LNCAP (cell line): ENCODE results near the gene SMARCAL1.

ENCODE experiments used
- TF ChIP-seq, protein P1 (sequence below): fragments of 450-650 bp; IDR thresholded peaks from 2 replicates; pipeline ENCODE4 v1.5.1; 2017; ENCODE audit warnings: mild to moderate bottlenecking

SMARCAL1 gene

DNA sequence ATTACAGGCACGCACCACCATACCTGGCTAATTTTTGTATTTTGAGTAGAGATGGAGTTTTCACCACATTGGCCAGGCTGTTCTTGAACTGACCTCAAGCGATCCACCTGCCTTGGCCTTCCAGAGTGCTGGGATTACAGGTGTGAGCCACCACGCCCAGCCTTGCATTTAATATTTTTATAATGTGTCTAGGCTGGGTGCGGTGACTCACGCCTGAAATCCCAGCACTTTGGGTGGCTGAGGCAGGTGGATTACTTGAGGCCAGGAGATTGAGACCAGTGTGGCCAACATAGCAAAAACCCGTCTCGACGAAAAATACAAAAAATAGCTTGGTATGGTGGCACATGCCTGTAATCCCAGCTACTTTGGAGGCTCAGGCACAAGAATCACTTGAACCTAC, 89.6 kb downstream of the SMARCAL1 start:
- TF ChIP-seq, protein P1, sequence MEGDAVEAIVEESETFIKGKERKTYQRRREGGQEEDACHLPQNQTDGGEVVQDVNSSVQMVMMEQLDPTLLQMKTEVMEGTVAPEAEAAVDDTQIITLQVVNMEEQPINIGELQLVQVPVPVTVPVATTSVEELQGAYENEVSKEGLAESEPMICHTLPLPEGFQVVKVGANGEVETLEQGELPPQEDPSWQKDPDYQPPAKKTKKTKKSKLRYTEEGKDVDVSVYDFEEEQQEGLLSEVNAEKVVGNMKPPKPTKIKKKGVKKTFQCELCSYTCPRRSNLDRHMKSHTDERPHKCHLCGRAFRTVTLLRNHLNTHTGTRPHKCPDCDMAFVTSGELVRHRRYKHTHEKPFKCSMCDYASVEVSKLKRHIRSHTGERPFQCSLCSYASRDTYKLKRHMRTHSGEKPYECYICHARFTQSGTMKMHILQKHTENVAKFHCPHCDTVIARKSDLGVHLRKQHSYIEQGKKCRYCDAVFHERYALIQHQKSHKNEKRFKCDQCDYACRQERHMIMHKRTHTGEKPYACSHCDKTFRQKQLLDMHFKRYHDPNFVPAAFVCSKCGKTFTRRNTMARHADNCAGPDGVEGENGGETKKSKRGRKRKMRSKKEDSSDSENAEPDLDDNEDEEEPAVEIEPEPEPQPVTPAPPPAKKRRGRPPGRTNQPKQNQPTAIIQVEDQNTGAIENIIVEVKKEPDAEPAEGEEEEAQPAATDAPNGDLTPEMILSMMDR = no peak

DNA sequence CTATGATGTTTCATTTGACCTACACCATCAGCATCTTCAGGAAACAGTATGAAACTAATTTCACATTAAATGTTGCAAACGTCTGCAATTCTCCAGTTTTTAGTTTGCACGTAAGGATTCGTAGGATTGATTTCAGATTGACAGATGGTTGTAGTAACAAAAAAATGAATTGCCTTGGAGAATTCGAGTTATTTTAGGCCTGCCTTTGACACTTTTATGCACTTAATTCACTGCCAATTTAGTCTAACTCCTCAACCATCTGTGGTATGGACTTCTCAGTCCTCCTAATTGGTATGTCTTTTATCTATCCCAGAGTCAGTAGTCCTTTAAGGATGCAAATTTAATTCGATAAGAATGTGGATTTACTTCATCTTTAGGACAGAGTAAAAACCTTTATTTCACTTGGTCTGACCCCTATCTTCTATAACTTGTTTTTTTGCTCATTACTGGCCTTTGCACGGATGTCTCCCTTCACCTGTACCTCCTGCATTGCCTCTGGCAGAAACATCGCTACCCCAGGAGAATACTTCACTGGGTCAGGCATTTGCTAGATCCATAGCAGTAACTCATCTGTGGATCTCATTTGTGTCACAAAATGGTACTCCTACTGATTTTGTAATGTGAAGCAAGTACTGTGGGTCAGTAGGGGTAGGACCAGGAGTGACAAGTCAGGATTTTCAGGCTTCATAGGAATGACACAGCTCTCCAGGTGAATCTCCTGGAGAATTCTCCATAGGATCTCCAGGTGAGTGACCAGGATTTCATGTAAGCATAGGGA, 90.3 kb downstream of the SMARCAL1 start:
- TF ChIP-seq, protein P1 = no peak

DNA sequence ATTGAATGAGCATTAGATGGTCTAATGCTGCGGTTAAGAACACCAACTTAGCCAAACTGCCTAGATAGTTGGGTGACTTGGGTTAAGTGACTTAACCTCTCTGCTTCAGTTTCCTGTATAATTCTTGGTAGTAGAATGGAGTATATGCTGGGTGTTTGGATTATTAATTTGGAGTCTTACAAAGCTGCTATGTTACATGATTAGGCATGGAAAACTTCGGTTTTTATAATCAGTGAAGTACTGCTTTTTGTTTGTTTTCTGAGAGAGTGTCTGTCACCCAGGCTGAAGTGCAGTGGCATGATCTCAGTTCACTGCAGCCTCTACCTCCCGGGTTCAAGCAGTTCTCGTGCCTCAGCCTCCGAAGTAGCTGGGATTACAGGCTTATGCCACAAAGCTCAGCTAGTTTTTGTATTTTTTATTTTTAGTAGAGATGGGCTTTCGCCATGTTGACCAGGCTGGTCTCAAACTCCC, 90.9 kb downstream of the SMARCAL1 start:
- TF ChIP-seq, protein P1 = no peak

DNA sequence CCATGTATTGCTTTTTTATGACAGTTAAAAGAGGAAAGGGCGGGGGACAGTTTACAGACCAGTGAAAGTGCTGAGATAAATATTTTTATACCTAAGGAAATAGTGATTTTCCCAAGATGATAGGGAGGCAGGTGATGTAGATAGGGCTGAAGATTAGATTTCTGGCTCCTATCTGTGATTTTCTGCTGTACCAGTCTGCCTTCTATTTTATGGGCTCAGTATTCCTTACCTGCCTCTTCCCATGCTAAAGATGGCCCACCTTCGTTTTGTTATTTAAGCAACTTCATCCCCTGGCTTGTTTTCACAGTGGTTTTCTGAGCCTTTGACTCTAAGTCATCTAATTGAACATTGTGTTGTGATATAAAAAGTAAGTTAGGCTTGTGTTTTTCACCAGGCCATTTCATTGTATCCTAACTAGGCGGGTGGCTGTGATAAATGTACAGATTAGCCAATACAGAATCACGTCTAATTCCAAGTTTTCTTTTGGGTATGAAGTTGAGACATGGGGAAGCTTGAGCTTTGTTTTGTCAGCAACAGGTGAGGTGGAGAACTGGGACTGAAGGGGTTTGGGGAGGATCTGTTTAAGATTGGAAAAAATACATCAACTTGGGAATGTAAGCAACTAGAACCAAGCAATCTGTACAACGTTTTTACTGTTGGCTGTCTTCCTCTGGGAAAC, 91.6 kb downstream of the SMARCAL1 start:
- TF ChIP-seq, protein P1 = no peak

DNA sequence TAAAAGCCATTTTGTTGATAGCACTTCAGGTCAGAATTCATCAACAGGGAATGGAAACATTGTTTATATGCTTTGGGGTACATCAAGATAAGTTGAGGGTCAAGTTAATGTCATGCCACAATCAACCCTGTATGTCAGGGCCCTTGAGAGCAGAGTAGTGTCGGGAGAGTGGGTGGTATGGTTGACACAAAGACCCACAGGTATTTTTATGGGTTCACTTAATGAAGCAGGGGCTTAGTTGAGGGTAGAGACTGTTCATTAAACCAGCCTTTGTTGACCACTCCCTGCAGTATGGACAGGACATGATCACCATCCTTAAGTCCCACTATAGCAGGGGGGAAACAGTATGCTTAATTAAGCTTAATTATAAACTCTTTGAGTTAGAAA, 92.1 kb downstream of the SMARCAL1 start:
- TF ChIP-seq, protein P1 = no peak

DNA sequence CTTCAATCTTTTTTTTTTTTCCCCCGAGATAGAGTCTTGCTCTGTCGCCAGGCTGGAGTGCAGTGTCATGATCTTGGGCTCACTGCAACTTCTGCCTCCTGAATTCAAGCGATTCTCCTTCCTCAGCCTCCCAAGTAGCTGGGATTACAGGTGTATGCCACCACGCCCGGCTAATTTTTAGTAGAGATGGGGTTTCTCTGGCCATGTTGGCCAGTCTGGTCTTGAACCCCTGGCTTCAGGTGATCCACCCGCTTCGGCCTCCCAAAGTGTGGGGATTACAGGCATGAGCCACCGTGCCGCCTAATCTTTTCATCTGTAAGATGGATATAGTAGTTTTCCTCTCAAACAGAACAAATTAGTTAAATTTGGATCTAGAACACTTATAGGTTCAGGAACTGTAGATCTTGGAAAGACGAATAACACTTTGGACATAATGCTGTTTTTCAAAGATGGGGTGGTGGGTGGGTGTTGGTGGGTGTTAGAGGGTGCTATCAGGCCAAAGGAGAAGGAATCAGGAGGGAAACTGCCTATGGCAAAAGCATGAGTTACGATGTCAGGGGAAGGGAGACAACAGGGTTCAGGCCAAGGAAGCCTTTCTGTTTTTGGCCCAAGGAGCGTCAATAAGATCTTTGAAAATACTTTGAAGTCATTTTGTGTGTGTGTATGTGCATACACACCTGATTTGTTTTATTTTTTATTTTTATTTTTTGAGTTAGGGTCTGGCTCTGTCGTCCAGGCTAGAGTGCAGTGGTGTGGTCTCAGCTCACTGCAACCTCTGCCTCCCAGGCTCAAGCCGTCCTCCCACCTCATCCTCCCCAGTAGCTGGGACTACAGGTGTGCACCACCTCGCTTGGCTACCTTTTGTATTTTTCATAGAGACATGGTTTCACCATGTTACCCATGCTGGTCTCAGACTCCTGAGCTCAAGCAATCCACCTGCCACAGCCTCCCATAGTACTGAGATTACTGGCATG, 93.1 kb downstream of the SMARCAL1 start:
- TF ChIP-seq, protein P1 = no peak
